Vagina (tissue), 2 donors: Measurements from ENCODE around the gene SRSF2. TPM values are rescaled to one million over a fixed set of nuclear protein-coding genes. Genes with fewer than 3 reads are reported as not detected.

Source experiments
- DNase-seq, 2 donors: peaks; one replicate each; pipeline ENCODE4 v3.0.0-alpha.2; 2017; ENCODE audit errors: extremely low spot score in 2 of 2
- H3K27ac ChIP-seq: fragments of 200-600 bp; sonication (generic); one replicate; pipeline ENCODE4 v1.5.1; 2019
- H3K27me3 ChIP-seq: fragments of 200-600 bp; sonication (generic); one replicate; pipeline ENCODE4 v1.5.1; 2019
- H3K36me3 ChIP-seq, 2 donors: fragments of 200-600 bp; sonication (generic); one replicate each; pipeline ENCODE4 v1.5.1; 2017 to 2019
- H3K4me1 ChIP-seq: fragments of 200-600 bp; sonication (generic); one replicate; pipeline ENCODE4 v1.5.1; 2019
- H3K4me3 ChIP-seq, 2 donors: fragments of 200-600 bp; sonication (generic); 1 replicate in 1 of 2; 2 replicates in 1 of 2; pipeline ENCODE4 v1.5.1; 2016 to 2019
- H3K9me3 ChIP-seq: fragments of 200-600 bp; sonication (generic); one replicate; pipeline ENCODE4 v1.5.1; 2019
- CTCF ChIP-seq, 3 experiments: fragments of 450-650 bp in 2 of 3; fragments of 200-600 bp in 1 of 3; sonication (generic) in 1 of 3; IDR thresholded peaks; one replicate each; pipeline ENCODE4 v1.5.1; 2017 to 2019; ENCODE audit warnings: antibody characterized with exemption in 3 of 3, mild to moderate bottlenecking in 2 of 3, moderate library complexity in 2 of 3
- POLR2A ChIP-seq, 2 donors: fragments of 450-650 bp; IDR thresholded peaks; one replicate each; pipeline ENCODE4 v1.6.1; 2017; ENCODE audit warnings: antibody characterized with exemption in 2 of 2, mild to moderate bottlenecking in 2 of 2, moderate library complexity in 2 of 2
- POLR2AphosphoS5 ChIP-seq, 2 donors: sonication (generic); formaldehyde crosslinking; IDR thresholded peaks; one replicate each; pipeline ENCODE4 v1.9.0; 2017; ENCODE audit warnings: antibody characterized with exemption in 2 of 2, mild to moderate bottlenecking in 2 of 2, low read depth in 1 of 2; ENCODE audit not compliant: insufficient read depth in 1 of 2
- intact Hi-C: fragments of 100-400 bp; cut with DNase I; formaldehyde crosslinking; loops from one replicate; pipeline ENCODE4 v1.15.1; 2023
- total RNA-seq: library from RNA; depleted of rRNA; stranded (reverse); fragments of >200 nt; gene quantifications from one replicate; pipeline ENCODE4 v1.2.3, GENCODE V29; 2016

Gene SRSF2
- total RNA-seq, 1 donor from 2014 or later = 413 TPM

- H3K9me3 ChIP-seq = no peaks in the 10 kb centered on the region
- TF ChIP-seq CTCF (IDR thresholded peaks at IDR 0.05) (no peak), POLR2AphosphoS5 (IDR thresholded peaks at IDR 0.05; ENCODE audit: insufficient read depth in 1 of 2, low read depth in 1 of 2) (no peak), POLR2A (IDR thresholded peaks at IDR 0.05) (no peak)
- intact Hi-C loops = no loop called here
- peaks cover 0 to 38% of the 10 kb centered on the region in 2 donors for H3K36me3 ChIP-seq
- H3K4me1 ChIP-seq = peaks cover 54% of the 10 kb centered on the region
- H3K27me3 ChIP-seq = no peaks in the 10 kb centered on the region
- DNase-seq = no peak
- H3K4me3 ChIP-seq = peak overlapping the region; percentile 98 to 100
- peak overlapping the region; percentile 99 for H3K27ac ChIP-seq
These were observed 1.3 kb upstream of the SRSF2 start for GRCh38 chr17:76738468-76738850.

GRCh38 chr17:76737676-76738467, 741 bp upstream of the SRSF2 start, which contains the start of gene MFSD11:
Gene MFSD11, plus strand, starts transcription at chr17:76738119. Its CDS starts 234 bp downstream, at chr17:76738353.
- Histone ChIP-seq H3K4me3 (peak within 1 kb of the TSS; percentile 98 to 100), H3K36me3 (peaks cover 0 to 41% of the 10 kb centered on the region in 2 donors), H3K27ac (peak within 1 kb of the TSS; percentile 99), H3K4me1 (peaks cover 59% of the 10 kb centered on the region), H3K9me3 (no peaks in the 10 kb centered on the region), H3K27me3 (no peaks in the 10 kb centered on the region)
- intact Hi-C loops = no loop called here
- no peak for DNase-seq
- TF ChIP-seq POLR2A (IDR thresholded peaks at IDR 0.05) (no peak), POLR2AphosphoS5 (IDR thresholded peaks at IDR 0.05; ENCODE audit: insufficient read depth in 1 of 2, low read depth in 1 of 2) (peak in 1 of 2 donors; percentile 11)

- Histone ChIP-seq H3K4me3 (peak overlapping the region; percentile 98 to 100), H3K36me3 (peaks cover 0 to 39% of the 10 kb centered on the region in 2 donors), H3K27me3 (no peaks in the 10 kb centered on the region), H3K9me3 (no peaks in the 10 kb centered on the region), H3K4me1 (peaks cover 72% of the 10 kb centered on the region), H3K27ac (peak overlapping the region; percentile 99)
- intact Hi-C loops = no loop called here
- no peak for DNase-seq
- TF ChIP-seq CTCF (IDR thresholded peaks at IDR 0.05) = no peak
- TF ChIP-seq POLR2A (IDR thresholded peaks at IDR 0.05) = peak in 1 of 2 donors; percentile 64
- TF ChIP-seq POLR2AphosphoS5 (IDR thresholded peaks at IDR 0.05; ENCODE audit: insufficient read depth in 1 of 2, low read depth in 1 of 2) = no peak
These were observed 616 bp downstream of the SRSF2 start for GRCh38 chr17:76736349-76737081.

GRCh38 chr17:76735586-76736348, 1.4 kb downstream of the SRSF2 start:
- Histone ChIP-seq H3K4me3 (peak overlapping the region; percentile 98 to 100), H3K36me3 (peaks cover 0 to 44% of the 10 kb centered on the region in 2 donors), H3K9me3 (no peaks in the 10 kb centered on the region), H3K27ac (peak overlapping the region; percentile 99), H3K4me1 (peaks cover 74% of the 10 kb centered on the region), H3K27me3 (no peaks in the 10 kb centered on the region)
- TF ChIP-seq POLR2AphosphoS5 (IDR thresholded peaks at IDR 0.05; ENCODE audit: insufficient read depth in 1 of 2, low read depth in 1 of 2) (peak in 1 of 2 donors; percentile 10), CTCF (IDR thresholded peaks at IDR 0.05) (no peak)
- intact Hi-C loops = no loop called here
- DNase-seq = no peak

- peaks cover 67% of the 10 kb centered on the region for H3K4me1 ChIP-seq
These were observed 2.1 kb downstream of the SRSF2 start for GRCh38 chr17:76735006-76735405.

More at GRCh38 chr17:76735006-76735405, 2.1 kb downstream of the SRSF2 start:
- TF ChIP-seq POLR2AphosphoS5 (IDR thresholded peaks at IDR 0.05; ENCODE audit: insufficient read depth in 1 of 2, low read depth in 1 of 2) (no peak), CTCF (IDR thresholded peaks at IDR 0.05) (no peak), POLR2A (IDR thresholded peaks at IDR 0.05) (no peak)
- Histone ChIP-seq H3K27ac (peak overlapping the region; percentile 99), H3K4me3 (peak overlapping the region; percentile 98 to 100), H3K36me3 (peaks cover 0 to 50% of the 10 kb centered on the region in 2 donors), H3K9me3 (no peaks in the 10 kb centered on the region), H3K27me3 (no peaks in the 10 kb centered on the region)
- no peak for DNase-seq
- intact Hi-C loops = no loop called here
